ENCODE data around the gene KIAA1671. TPM values are rescaled to one million over a fixed set of nuclear protein-coding genes. Genes with fewer than 3 reads are reported as not detected.

KIAA1671 gene
- total and polyA plus RNA-seq, 9 of the 15 experiments (the other 6 are each of a cell fraction or from before 2014, with no cell fraction given): under 0.01 to 0.11 (median 0.02) TPM; not detected in 5

DNA sequence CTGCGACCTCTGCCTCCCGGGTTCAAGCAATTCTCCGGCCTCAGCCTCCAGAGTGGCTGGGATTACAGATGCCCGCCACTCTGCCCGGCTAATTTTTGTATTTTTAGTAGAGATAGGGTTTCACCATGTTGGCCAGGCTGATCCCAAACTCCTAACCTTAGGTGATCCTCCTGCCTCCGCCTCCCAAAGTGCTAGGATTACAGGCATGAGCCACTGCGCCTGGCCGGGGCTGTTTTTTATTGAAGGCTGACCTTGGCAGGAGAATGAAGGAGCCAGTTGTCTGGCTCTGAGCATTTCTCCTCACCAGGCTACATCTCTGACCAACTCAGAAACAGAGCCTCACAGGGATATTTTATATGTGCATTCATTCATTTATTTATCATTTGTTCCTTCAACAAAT is 2.3 kb downstream of the KIAA1671 start (continued):
- TF ChIP-seq, protein P1, sequence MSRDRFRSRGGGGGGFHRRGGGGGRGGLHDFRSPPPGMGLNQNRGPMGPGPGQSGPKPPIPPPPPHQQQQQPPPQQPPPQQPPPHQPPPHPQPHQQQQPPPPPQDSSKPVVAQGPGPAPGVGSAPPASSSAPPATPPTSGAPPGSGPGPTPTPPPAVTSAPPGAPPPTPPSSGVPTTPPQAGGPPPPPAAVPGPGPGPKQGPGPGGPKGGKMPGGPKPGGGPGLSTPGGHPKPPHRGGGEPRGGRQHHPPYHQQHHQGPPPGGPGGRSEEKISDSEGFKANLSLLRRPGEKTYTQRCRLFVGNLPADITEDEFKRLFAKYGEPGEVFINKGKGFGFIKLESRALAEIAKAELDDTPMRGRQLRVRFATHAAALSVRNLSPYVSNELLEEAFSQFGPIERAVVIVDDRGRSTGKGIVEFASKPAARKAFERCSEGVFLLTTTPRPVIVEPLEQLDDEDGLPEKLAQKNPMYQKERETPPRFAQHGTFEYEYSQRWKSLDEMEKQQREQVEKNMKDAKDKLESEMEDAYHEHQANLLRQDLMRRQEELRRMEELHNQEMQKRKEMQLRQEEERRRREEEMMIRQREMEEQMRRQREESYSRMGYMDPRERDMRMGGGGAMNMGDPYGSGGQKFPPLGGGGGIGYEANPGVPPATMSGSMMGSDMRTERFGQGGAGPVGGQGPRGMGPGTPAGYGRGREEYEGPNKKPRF (IDR thresholded peaks at IDR 0.05; ENCODE audit: low read depth, low read length): no peak
- no peak for TF ChIP-seq ZNF384 (IDR thresholded peaks at IDR 0.05; ENCODE audit: low read depth, low read length)
- no peak for TF ChIP-seq JUNB (CRISPR knock-in tag; conservative IDR thresholded peaks at IDR 0.05)

- CTCF ChIA-PET (ENCODE audit: low intra/inter-chr PET ratio): no interaction called here
- Histone ChIP-seq H2AFZ (ENCODE audit: low read depth, low read length) (no peak overlapping the region), H3K36me3 (ENCODE audit: control insufficient read depth, insufficient read depth, low read length) (no peaks in the 10 kb centered on the region), H3K9me3 (replicated peaks; ENCODE audit: control insufficient read depth, insufficient read depth, low read depth, low read length) (no peaks in the 10 kb centered on the region), H3K4me3 (no peak overlapping the region), H3K27me3 (ENCODE audit: control insufficient read depth in 2 of 2, insufficient read depth in 2 of 2, low read length in 2 of 2) (peaks cover 0 to 29% of the 10 kb centered on the region in 2 experiments; a peak in 2 of 5 replicates), H3K4me1 (replicated peaks in 1 of 2; ENCODE audit: control insufficient read depth in 2 of 2, insufficient read depth in 2 of 2, low read length in 2 of 2) (peaks cover 0 to 16% of the 10 kb centered on the region in 2 experiments; a peak in 2 of 5 replicates), H3K4me2 (ENCODE audit: insufficient read depth, low read length) (no peak overlapping the region), H3K9ac (ENCODE audit: insufficient read depth in 1 of 2, low read depth in 2 of 2, low read length in 2 of 2) (no peak overlapping the region), H3K79me2 (ENCODE audit: control insufficient read depth, insufficient read depth, low read length) (no peaks in the 10 kb centered on the region), H3K9me1 (ENCODE audit: control insufficient read depth, insufficient read depth, low read length) (no peaks in the 10 kb centered on the region), H3K27ac (ENCODE audit: extremely low read depth, low read depth, low read length) (no peak overlapping the region), H4K20me1 (replicated peaks; ENCODE audit: control insufficient read depth, insufficient read depth, low read length) (no peaks in the 10 kb centered on the region)
- intact Hi-C loops (cut with micrococcal nuclease) (no loop called here), in situ Hi-C loops (cut with MboI) (no loop called here)
- WGBS (ENCODE audit: insufficient coverage, low coverage, missing lambda C conversion rate): 0% methylated on average over 2 of the region's 2 CpGs
- DNase-seq (ENCODE audit: extremely low read depth in 1 of 4, low spot score in 3 of 4) (no peak), ATAC-seq (no peak), FAIRE-seq (no peak)
- no TSS peak for BruUV-seq (replicated peaks)
- POLR2A ChIA-PET: no interaction called here
- TF ChIP-seq CAMTA2 (CRISPR knock-in tag; conservative IDR thresholded peaks at IDR 0.05): no peak
- no peak for TF ChIP-seq ZFPM2 (CRISPR knock-in tag; IDR thresholded peaks at IDR 0.05)
- TF ChIP-seq GTF3C2 (IDR thresholded peaks at IDR 0.05; ENCODE audit: borderline replicate concordance, extremely low read depth, insufficient read length): no peak
- no peak for TF ChIP-seq PTBP1 (IDR thresholded peaks at IDR 0.05; ENCODE audit: low read depth, low read length)
- TF ChIP-seq NFIC (IDR thresholded peaks at IDR 0.05): no peak
- no peak for TF ChIP-seq BRF1 (IDR thresholded peaks at IDR 0.05; ENCODE audit: borderline replicate concordance, extremely low read depth, insufficient read length)
- no peak for TF ChIP-seq ELF4 (CRISPR knock-in tag; IDR thresholded peaks at IDR 0.05)
- TF ChIP-seq RERE (CRISPR knock-in tag; IDR thresholded peaks at IDR 0.05; ENCODE audit: borderline replicate concordance): no peak
Observed at GRCh38 chr22:24957043-24957442, 4.5 kb downstream of the KIAA1671 start.
